ENCODE results near the gene UBAC2.
"Not testable (repeated sequence)": the region's sequence is repeated elsewhere in the genome, so short reads cannot be mapped to it uniquely, and the experiment has no call there.

UBAC2 gene

DNA sequence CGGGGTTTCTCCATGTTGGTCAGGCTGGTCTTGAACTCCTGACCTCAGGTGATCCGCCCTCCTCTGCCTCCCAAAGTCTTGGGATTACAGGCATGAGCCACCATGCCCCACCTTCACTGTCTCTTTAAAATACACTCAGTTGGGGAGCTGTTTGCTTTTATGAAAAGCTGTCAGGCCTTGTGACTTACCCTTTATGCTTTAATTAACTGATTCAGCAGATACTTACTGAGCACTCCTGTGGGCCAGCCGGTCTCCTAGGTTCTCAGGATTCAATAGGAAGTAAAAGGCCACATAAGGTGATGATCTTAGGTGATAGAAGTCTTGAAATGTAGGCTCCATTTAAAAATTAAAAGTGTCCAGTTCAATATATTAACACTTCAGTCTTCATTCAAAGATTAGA, 7.5 kb downstream of the UBAC2 start:
- intact Hi-C loops (cut with DNase I): loop anchor here (10.0 kb wide), 1 partner anchor 123 kb away; no protein-coding TSS in a partner anchor

GRCh38 chr13:99208845-99209527, 8.3 kb downstream of the UBAC2 start:
- intact Hi-C loops (cut with DNase I): loop anchor here (10.0 kb wide), 1 partner anchor 124 kb away; no protein-coding TSS in a partner anchor
- DNase-seq: peak in 1 of 42 donors; percentile 34

More for the DNA sequence above, 7.5 kb downstream of the UBAC2 start:
- DNase-seq: peak in 1 of 42 donors; percentile 34

DNA sequence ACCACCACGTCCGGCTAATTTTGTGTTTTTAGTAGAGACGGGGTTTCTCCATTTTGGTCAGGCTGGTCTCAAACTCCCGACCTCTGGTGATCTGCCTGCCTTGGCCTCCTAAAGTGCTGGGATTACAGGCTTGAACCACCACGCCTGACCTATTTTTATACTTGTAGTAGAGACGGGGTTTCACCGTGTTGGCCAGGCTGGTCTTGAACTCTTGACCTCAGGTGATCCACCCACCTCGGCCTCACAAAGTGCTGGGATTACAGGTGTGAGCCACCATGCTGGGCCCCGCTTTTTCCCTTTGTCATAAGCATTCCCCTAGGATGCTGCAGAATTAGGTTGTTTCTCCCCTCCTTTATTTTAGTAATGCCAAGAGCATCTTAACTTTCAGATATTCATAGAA, 10.0 kb downstream of the UBAC2 start:
- intact Hi-C loops (cut with DNase I): not testable (repeated sequence)
- peak in 1 of 42 donors; percentile 6 for DNase-seq

DNA sequence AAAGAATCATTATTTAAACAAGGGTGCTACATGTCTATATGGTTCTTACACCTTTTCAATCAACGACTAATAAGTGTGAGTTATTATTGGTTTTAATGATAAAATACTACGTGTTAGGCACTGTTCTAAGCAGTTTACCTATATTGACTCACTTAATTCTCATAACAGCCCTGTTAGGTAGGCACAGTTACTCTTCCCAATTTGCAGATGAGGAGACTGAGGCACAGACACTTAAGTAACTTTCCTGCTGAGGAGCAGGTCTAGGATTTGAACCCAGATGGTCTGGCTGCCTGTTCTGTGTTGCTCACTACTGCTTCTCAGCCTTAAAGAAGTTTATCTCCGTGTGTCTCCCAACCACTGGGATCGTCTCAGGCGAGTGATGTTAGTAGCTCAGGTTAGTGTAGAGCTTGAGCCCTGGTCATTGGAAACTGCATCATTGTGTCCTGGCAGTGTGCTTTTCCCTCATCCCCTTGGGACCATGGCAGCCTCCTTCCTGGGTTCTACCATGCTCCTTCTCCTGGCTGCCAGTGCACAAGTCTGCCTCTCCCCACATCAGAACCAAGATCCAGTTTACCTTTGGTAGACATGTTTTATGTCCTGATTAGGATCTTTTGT, 10.9 kb downstream of the UBAC2 start:
- intact Hi-C loops (cut with DNase I): no loop called here
- peak in 1 of 42 donors; percentile 15 for DNase-seq

DNA sequence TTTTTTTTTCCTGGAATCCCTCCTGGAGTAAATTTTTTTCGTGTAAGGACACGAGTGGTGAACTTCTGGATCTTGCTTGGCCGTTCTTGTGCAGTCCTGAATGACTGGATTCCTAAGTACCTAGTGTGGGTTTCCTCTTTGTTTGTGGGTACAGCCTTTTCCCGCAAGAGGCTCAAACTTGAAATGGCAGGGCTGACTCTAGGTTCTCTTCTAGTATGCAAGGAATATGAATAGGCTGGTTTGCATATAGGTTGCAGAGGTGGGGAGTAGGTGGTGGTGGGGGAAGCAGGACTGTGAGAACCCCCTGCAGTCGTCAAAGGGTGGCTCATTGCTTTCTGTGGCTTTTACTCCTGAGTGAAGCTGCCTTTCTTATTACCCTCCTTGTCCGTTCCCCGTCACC, 13.6 kb downstream of the UBAC2 start:
- DNase-seq: peak in 1 of 42 donors; percentile 38
- intact Hi-C loops (cut with DNase I): no loop called here

DNA sequence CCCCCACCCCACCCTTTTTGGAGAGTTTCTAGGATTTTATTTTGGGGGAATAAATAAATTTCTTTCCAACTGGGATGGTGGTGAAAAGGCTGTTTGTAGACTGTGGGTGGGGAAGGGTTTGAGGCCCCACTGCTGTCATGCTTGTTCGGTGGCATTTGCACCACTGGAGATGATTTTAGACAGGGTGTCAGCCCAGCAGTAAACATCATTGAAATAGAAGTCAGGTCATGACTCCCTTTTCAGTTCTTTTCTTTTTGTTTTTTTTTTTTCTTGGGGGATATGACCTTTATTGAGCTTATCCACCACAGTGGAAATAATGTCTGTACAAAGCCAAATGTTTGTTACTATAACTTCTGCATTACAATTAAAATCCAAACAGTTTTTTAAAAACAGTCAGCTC, 14.1 kb downstream of the UBAC2 start:
- DNase-seq: peak in 1 of 42 donors; percentile 27

DNA sequence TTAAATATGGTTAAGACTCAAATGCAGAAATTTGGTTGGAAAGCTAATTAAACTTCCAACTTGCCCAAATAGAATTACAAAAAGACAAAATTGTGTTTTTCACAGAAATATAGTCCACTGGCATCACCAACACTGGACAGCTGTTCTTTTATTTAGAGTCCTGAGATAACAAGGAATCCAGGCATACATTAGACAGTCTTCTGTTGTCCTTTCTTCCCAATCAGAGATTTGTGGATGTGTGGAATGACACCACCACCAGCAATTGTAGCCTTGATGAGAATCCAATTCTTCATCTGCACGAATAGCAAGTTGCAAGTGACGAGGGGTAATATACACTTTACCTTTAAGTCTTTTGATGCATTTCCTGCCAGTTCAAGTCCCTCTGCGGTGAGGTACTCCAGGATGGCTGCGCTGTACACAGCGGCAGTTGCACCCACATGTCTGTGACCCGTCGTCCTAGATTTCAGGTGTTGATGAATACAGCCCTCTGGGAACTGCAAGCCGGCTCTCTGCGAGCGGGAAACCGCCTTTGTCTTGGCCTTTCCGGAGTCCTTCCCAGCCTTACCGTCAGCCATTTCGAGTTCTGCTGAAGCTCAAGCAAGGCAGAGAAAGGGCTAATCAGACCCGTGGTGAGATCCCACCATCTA, 14.7 kb downstream of the UBAC2 start:
- peak in 8 of 42 donors; percentile 12 to 54 (median 26) for DNase-seq
- intact Hi-C loops (cut with DNase I): no loop called here

More for the DNA sequence above, 14.1 kb downstream of the UBAC2 start:
- intact Hi-C loops (cut with DNase I): no loop called here

DNA sequence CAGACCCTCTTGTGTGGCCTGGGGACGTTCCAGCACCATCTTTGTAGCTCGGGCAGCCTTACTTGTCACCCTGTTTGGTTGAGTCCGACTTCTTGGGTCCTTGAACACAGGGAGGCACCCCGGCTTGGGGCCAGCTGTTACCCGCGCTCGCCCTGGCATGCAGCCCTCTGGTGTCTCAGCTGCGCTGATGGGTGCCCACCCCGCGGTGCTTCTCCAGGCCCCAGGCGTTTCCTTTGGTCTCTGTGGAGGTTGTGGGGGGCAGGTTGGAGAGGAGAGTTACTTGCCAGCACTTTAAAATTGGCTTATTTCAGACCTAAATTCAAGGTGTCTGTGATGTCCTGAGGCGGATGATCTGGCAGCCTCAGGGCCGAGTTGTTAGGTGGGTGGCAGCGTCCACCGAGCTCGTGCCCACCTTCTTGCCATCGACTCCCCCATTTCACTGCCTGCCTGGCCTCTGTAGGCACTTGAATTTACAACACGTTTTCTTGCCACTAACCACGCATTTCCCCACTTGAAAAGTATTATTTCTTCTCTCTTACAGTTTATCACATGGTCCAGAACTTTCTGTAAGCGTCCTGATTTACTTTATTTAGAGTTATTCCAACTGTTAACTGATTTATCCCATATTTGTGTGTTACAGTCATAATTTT, 16.9 kb downstream of the UBAC2 start:
- DNase-seq: no peak

DNA sequence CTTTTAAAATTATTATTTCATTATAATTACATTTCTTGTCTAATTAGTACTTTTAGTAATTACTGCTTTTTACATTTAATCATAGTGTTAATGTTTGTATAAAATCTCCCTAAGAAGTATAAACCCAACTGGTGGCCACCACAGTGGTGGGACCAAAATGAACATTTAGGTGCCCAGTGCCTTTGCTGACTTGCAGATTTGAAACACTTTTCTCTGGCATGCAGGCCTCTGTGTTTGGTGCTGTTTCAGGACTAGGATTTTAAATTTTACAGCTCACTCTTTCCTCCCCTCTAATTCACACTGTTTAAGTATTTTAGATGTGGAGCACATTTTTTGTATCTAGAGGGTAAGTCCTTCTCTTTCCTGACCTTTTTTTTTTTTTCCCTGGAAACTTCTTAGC, 17.5 kb downstream of the UBAC2 start:
- intact Hi-C loops (cut with DNase I): no loop called here

More for the DNA sequence above, 16.9 kb downstream of the UBAC2 start:
- intact Hi-C loops (cut with DNase I): no loop called here

GRCh38 chr13:99218545-99218944, 17.9 kb downstream of the UBAC2 start:
- peak in 18 of 42 donors; percentile 15 to 64 (median 38) for DNase-seq
- intact Hi-C loops (cut with DNase I): no loop called here

More for the DNA sequence above, 17.5 kb downstream of the UBAC2 start:
- no peak for DNase-seq

GRCh38 chr13:99218969-99219368, 18.3 kb downstream of the UBAC2 start:
- DNase-seq: no peak
- intact Hi-C loops (cut with DNase I): no loop called here

GRCh38 chr13:99220199-99220935, 19.7 kb downstream of the UBAC2 start:
- no peak for DNase-seq

GRCh38 chr13:99221567-99222239, 21.0 kb downstream of the UBAC2 start:
- DNase-seq: no peak
- intact Hi-C loops (cut with DNase I): no loop called here

More at GRCh38 chr13:99220199-99220935, 19.7 kb downstream of the UBAC2 start:
- intact Hi-C loops (cut with DNase I): no loop called here

- intact Hi-C loops (cut with DNase I): no loop called here
- no peak for DNase-seq
Measured at GRCh38 chr13:99223587-99223986, 22.9 kb downstream of the UBAC2 start.

GRCh38 chr13:99224021-99224420, 23.4 kb downstream of the UBAC2 start:
- intact Hi-C loops (cut with DNase I): no loop called here
- no peak for DNase-seq

GRCh38 chr13:99225078-99225477, 24.4 kb downstream of the UBAC2 start:
- no peak for DNase-seq
- intact Hi-C loops (cut with DNase I): no loop called here

DNA sequence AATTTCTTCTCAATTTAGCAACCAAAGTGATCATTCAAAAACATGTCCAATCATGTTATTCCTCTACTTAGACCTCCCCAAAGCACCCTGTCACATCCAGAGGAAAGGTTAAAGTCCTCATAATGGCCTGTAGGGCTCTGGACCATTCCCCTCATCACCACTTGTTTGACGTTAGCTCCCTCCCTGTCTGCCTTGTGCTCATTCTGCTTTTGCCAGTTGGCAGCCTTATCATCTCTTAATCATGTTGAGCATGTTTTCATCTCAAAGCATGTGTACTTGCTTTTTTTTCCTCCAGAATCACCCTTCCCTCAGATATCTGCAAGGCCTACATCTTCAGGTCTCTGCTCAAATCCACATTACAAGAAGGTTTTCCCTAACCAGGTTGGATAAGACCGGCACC, 25.9 kb downstream of the UBAC2 start:
- no peak for DNase-seq
- intact Hi-C loops (cut with DNase I): no loop called here

DNA sequence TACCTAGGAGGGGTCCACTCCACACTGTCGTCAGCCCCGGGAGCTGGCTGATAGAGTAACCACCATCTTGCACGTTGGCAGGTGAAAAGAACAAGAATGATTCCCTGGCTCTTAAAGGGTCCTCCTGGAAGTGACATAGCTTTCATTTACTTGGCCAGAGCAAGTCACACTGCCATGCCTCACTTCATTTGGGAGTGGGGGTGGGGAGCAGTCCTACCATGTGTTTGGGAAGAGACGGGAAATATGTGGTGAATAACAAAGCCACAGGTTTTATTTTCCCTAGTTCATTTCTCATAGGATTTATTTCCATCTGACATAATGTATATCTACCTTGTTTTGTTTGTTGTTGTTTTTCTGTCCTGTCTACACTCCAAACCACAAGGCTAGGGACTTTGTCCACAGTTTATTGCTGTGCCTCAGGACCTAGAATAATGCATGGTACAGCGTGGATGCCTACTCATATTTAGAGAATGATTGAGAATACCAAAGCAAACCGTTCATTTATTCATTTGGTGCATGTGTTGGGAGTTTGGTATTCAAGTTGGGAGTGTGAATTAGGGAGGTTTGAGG, 26.8 kb downstream of the UBAC2 start:
- intact Hi-C loops (cut with DNase I): no loop called here

More for the DNA sequence above, 26.8 kb downstream of the UBAC2 start:
- DNase-seq: no peak
